Mucosa of descending colon (tissue), 3 donors: ENCODE measurements around the gene LAMTOR3. TPM values are rescaled to one million over a fixed set of nuclear protein-coding genes. Genes with fewer than 3 reads are reported as not detected.
"Not testable (repeated sequence)": the region's sequence is repeated elsewhere in the genome, so short reads cannot be mapped to it uniquely, and the experiment has no call there.

Source experiments
- ATAC-seq: fragments of 200-7000 bp; cut with Tn5 transposase; one replicate; pipeline ENCODE4 v1.9.1; 2020; ENCODE audit warnings: mild to moderate bottlenecking, moderate library complexity
- DNase-seq, 3 donors: peaks; one replicate each; pipeline ENCODE4 v3.0.0-alpha.2; 2020
- H3K36me3 ChIP-seq: fragments of 200-600 bp; one replicate; pipeline ENCODE4 v1.8.0; 2021; ENCODE audit warnings: low read depth, mild to moderate bottlenecking
- H3K4me1 ChIP-seq: fragments of 200-600 bp; one replicate; pipeline ENCODE4 v1.8.0; 2021; ENCODE audit warnings: low read depth, mild to moderate bottlenecking
- H3K4me3 ChIP-seq: fragments of 200-600 bp; one replicate; pipeline ENCODE4 v1.8.0; 2021; ENCODE audit warnings: mild to moderate bottlenecking
- H3K9me3 ChIP-seq: fragments of 200-600 bp; one replicate; pipeline ENCODE4 v1.8.0; 2021; ENCODE audit warnings: mild to moderate bottlenecking
- intact Hi-C, 2 donors: fragments of 100-400 bp; cut with DNase I in 1 of 2; cut with micrococcal nuclease in 1 of 2; formaldehyde crosslinking; loops; one replicate each; pipeline versions ENCODE4 v1.11.0 to v1.11.1; 2022; cut with DNase I, micrococcal nuclease
- total RNA-seq, 3 donors: library from RNA; stranded (reverse); fragmentation: NEBNext Ultra II Directional in 2 of 3; extraction: Animal tissue kit (Norgen Biotek cat#: 25700) in 2 of 3; gene quantifications; one replicate each; pipeline versions ENCODE4 v1.2.1 to v1.2.4, GENCODE V29; 2021 to 2023
- TF ChIP-seq, protein P1 (sequence below): fragments of 200-600 bp; IDR thresholded peaks from one replicate; pipeline ENCODE4 v1.8.0; 2022; ENCODE audit warnings: antibody characterized with exemption, mild to moderate bottlenecking
- donor health status: DM: no; HTN: no; CAD: no; lungs with moderate emphysema.
- donor health status: DM: no; HTN: no; CAD: no.
- donor health status: DM: no; HTN: yes; CAD: no.

The LAMTOR3 gene
- total RNA-seq, 3 donors from 2014 or later = 42.4 to 60.7 (median 59.2) TPM

- DNase-seq (peak in 1 of 3 donors; percentile 34), ATAC-seq (peak; percentile 83)
- Histone ChIP-seq H3K4me1 (peaks cover 14% of the 10 kb centered on the region), H3K9me3 (no peaks in the 10 kb centered on the region), H3K36me3 (no peaks in the 10 kb centered on the region), H3K4me3 (no peak overlapping the region)
- TF ChIP-seq, protein P1, sequence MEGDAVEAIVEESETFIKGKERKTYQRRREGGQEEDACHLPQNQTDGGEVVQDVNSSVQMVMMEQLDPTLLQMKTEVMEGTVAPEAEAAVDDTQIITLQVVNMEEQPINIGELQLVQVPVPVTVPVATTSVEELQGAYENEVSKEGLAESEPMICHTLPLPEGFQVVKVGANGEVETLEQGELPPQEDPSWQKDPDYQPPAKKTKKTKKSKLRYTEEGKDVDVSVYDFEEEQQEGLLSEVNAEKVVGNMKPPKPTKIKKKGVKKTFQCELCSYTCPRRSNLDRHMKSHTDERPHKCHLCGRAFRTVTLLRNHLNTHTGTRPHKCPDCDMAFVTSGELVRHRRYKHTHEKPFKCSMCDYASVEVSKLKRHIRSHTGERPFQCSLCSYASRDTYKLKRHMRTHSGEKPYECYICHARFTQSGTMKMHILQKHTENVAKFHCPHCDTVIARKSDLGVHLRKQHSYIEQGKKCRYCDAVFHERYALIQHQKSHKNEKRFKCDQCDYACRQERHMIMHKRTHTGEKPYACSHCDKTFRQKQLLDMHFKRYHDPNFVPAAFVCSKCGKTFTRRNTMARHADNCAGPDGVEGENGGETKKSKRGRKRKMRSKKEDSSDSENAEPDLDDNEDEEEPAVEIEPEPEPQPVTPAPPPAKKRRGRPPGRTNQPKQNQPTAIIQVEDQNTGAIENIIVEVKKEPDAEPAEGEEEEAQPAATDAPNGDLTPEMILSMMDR = no peak
- intact Hi-C loops = no loop called here
Measured at GRCh38 chr4:99832321-99832720, 61.9 kb downstream of the LAMTOR3 start.

GRCh38 chr4:99830051-99830450, 64.2 kb downstream of the LAMTOR3 start:
- DNase-seq, ATAC-seq, H3K36me3 ChIP-seq, H3K9me3 ChIP-seq, intact Hi-C loops, H3K4me3 ChIP-seq: not testable (repeated sequence)
- peaks cover 14% of the 10 kb centered on the region for H3K4me1 ChIP-seq

GRCh38 chr4:99828477-99828876, 65.8 kb downstream of the LAMTOR3 start:
- Histone ChIP-seq H3K4me3 (no peak overlapping the region), H3K36me3 (no peaks in the 10 kb centered on the region), H3K9me3 (no peaks in the 10 kb centered on the region), H3K4me1 (peaks cover 14% of the 10 kb centered on the region)
- intact Hi-C loops = no loop called here
- TF ChIP-seq, protein P1 = no peak
- no peak for ATAC-seq
- no peak for DNase-seq

Other genes starting within 250 kb of the LAMTOR3 start
- gene C4orf54, start 236.6 kb downstream of the LAMTOR3 start, total RNA-seq = under 1 TPM in 1 of 3 donors, not detected in 2; 0.02 TPM
- 1 to 10 TPM; 1.3 to 4.6 (median 1.7) TPM for gene DAPP1, start 77.6 kb downstream of the LAMTOR3 start, total RNA-seq
- 10 to 100 TPM; 49.4 to 55.3 (median 54.2) TPM for gene DNAJB14, start 52.2 kb upstream of the LAMTOR3 start, total RNA-seq
- 100 to 1,000 TPM; 106 to 219 (median 216) TPM for gene H2AZ1, start 55.8 kb upstream of the LAMTOR3 start, total RNA-seq